Ishikawa (cell line): ENCODE results near the gene OR4C5.
"Not testable (repeated sequence)": the region's sequence is repeated elsewhere in the genome, so short reads cannot be mapped to it uniquely, and the experiment has no call there.

Experiments
- CEBPB ChIP-seq: IDR thresholded peaks from 2 replicates; pipeline ENCODE4 v1.6.1; 2012
- CREB1 ChIP-seq: IDR thresholded peaks from 2 replicates; pipeline ENCODE4 v1.6.1; 2012; ENCODE audit warnings: low read depth
- EGR1 ChIP-seq: IDR thresholded peaks from 2 replicates; pipeline ENCODE4 v1.6.1; 2012
- FOXM1 ChIP-seq: IDR thresholded peaks from 2 replicates; pipeline ENCODE4 v1.6.1; 2012; ENCODE audit warnings: low read depth, borderline replicate concordance
- MAX ChIP-seq: IDR thresholded peaks from 2 replicates; pipeline ENCODE4 v1.6.1; 2012
- RAD21 ChIP-seq: IDR thresholded peaks from 2 replicates; pipeline ENCODE4 v1.6.1; 2012; ENCODE audit warnings: low read depth
- TAF1 ChIP-seq: IDR thresholded peaks from 2 replicates; pipeline ENCODE4 v1.6.1; 2012; ENCODE audit warnings: low read depth, mild to moderate bottlenecking
- TCF12 ChIP-seq: IDR thresholded peaks from 2 replicates; pipeline ENCODE4 v1.6.1; 2012; ENCODE audit warnings: low read depth
- USF1 ChIP-seq: IDR thresholded peaks from 2 replicates; pipeline ENCODE4 v1.6.1; 2012
- YY1 ChIP-seq: IDR thresholded peaks from 2 replicates; pipeline ENCODE4 v1.6.1; 2012; ENCODE audit warnings: low read depth
- ZBTB7A ChIP-seq: IDR thresholded peaks from 2 replicates; pipeline ENCODE4 v1.6.1; 2012; ENCODE audit warnings: low read depth

Gene OR4C5

DNA sequence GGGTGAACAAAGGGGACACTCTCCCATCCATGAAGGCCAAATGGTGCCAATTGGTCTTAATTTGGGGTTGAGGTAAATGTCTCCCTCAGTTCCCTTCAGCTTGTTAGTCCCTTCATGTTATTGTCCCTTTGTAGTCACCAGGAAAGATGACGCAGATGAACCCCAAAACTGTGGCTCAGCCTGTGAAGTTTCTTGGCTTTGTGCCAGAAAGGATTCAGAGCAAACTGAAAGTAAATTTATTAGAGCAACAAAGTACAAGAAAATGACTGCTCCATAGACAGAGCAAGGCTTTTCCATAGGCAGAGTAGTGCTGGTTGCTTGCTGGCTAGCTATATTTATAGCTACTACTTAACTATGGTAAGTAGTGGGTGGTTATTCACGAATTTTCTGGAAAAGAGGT, 24.8 kb downstream of the OR4C5 start:
- TF ChIP-seq CEBPB (no peak), MAX (no peak), RAD21 (no peak), USF1 (no peak), CREB1 (no peak), TCF12 (no peak), FOXM1 (no peak), ZBTB7A (no peak), TAF1 (no peak), YY1 (no peak), EGR1 (no peak)

GRCh38 chr11:48324620-48325019, 41.6 kb downstream of the OR4C5 start, which contains the start of gene OR4C3:
OR4C3 (plus strand) TSS chr11:48324920; CDS start chr11:48325022, 102 bp downstream.
- not testable (repeated sequence) for TF ChIP-seq MAX, RAD21, TAF1
